Measurements from ENCODE around the gene EPHB1.

The EPHB1 gene

GRCh38 chr3:135077186-135077585, 282.1 kb downstream of the EPHB1 start:
- no peak overlapping the region for H4K8ac ChIP-seq (ENCODE audit: low read depth, low read length)
- no peak overlapping the region for H2BK15ac ChIP-seq (ENCODE audit: low read length)
- no peak overlapping the region for H3K4ac ChIP-seq (ENCODE audit: low read length)
- H3K9ac ChIP-seq (ENCODE audit: low read depth, low read length, poor library complexity): no peak overlapping the region
- H3K18ac ChIP-seq (ENCODE audit: low read length): no peak overlapping the region
- H3K23ac ChIP-seq (ENCODE audit: low read depth, low read length, poor library complexity): no peak overlapping the region
- H2BK5ac ChIP-seq (ENCODE audit: low read length): no peak overlapping the region
- H3K27me3 ChIP-seq (ENCODE audit: control insufficient read depth in 3 of 3, insufficient read depth in 3 of 3, low read depth in 1 of 3, low read length in 3 of 3): peaks cover 0 to 1% (median 0%) of the 10 kb centered on the region in 3 experiments
- no peaks in the 10 kb centered on the region for H3K36me3 ChIP-seq (replicated peaks in 1 of 2; ENCODE audit: control insufficient read depth in 2 of 2, insufficient read depth in 2 of 2, low read length in 2 of 2)
- no peaks in the 10 kb centered on the region for H3K4me1 ChIP-seq (ENCODE audit: control insufficient read depth in 2 of 2, insufficient read depth in 1 of 2, low read depth in 1 of 2, low read length in 2 of 2)
- DNase-seq (ENCODE audit: low spot score): no peak
- no peak overlapping the region for H2BK12ac ChIP-seq (ENCODE audit: low read length)
- peaks cover 0 to 4% of the 10 kb centered on the region in 2 donors for H3K9me3 ChIP-seq (replicated peaks in 1 of 2; ENCODE audit: control insufficient read depth in 2 of 2, insufficient read depth in 1 of 2, low read depth in 1 of 2, low read length in 2 of 2)
- no peak overlapping the region for H3K27ac ChIP-seq (replicated peaks; ENCODE audit: low read length)
- WGBS, 2 donors (ENCODE audit: extremely low coverage in 2 of 2, insufficient read length in 2 of 2, insufficient replicate concordance in 1 of 2): no CpG with 5 or more reads among the region's 3 CpGs
- H4K91ac ChIP-seq (ENCODE audit: low read depth, low read length, poor library complexity): no peak overlapping the region
- H3K4me3 ChIP-seq (ENCODE audit: low read length in 2 of 2): no peak overlapping the region
- H2BK120ac ChIP-seq (ENCODE audit: low read depth, low read length): no peak overlapping the region
- no peak overlapping the region for H2AFZ ChIP-seq (ENCODE audit: low read length)
- peak overlapping the region; percentile 44 for H2AK5ac ChIP-seq (ENCODE audit: low read depth, low read length)
- H3K14ac ChIP-seq (ENCODE audit: low read length): no peak overlapping the region
- no peak overlapping the region for H3K4me2 ChIP-seq (ENCODE audit: insufficient read depth, low read length, poor library complexity, severe bottlenecking)
- H3K79me1 ChIP-seq (ENCODE audit: low read depth, low read length): no peaks in the 10 kb centered on the region

- H3K23ac ChIP-seq (ENCODE audit: low read depth, low read length, poor library complexity): no peak overlapping the region
- H2BK5ac ChIP-seq (ENCODE audit: low read length): no peak overlapping the region
- H3K9ac ChIP-seq (ENCODE audit: low read depth, low read length, poor library complexity): no peak overlapping the region
- no peak overlapping the region for H4K8ac ChIP-seq (ENCODE audit: low read depth, low read length)
- WGBS, 2 donors (ENCODE audit: extremely low coverage in 2 of 2, insufficient read length in 2 of 2, insufficient replicate concordance in 1 of 2): no CpG with 5 or more reads among the region's 2 CpGs
- no peak for DNase-seq (ENCODE audit: low spot score)
- H3K14ac ChIP-seq (ENCODE audit: low read length): no peak overlapping the region
- no peak overlapping the region for H2AK5ac ChIP-seq (ENCODE audit: low read depth, low read length)
- H3K18ac ChIP-seq (ENCODE audit: low read length): peak overlapping the region; percentile 42
- H2AFZ ChIP-seq (ENCODE audit: low read length): no peak overlapping the region
- H3K79me1 ChIP-seq (ENCODE audit: low read depth, low read length): no peaks in the 10 kb centered on the region
- H3K4me2 ChIP-seq (ENCODE audit: insufficient read depth, low read length, poor library complexity, severe bottlenecking): no peak overlapping the region
- H3K27ac ChIP-seq (replicated peaks; ENCODE audit: low read length): no peak overlapping the region
- H2BK15ac ChIP-seq (ENCODE audit: low read length): no peak overlapping the region
- H4K91ac ChIP-seq (ENCODE audit: low read depth, low read length, poor library complexity): no peak overlapping the region
- no peak overlapping the region for H2BK120ac ChIP-seq (ENCODE audit: low read depth, low read length)
- H3K36me3 ChIP-seq (replicated peaks in 1 of 2; ENCODE audit: control insufficient read depth in 2 of 2, insufficient read depth in 2 of 2, low read length in 2 of 2): no peaks in the 10 kb centered on the region
- H3K27me3 ChIP-seq (ENCODE audit: control insufficient read depth in 3 of 3, insufficient read depth in 3 of 3, low read depth in 1 of 3, low read length in 3 of 3): peaks cover 0 to 1% (median 0%) of the 10 kb centered on the region in 3 experiments
- peaks cover 0 to 4% of the 10 kb centered on the region in 2 donors for H3K9me3 ChIP-seq (replicated peaks in 1 of 2; ENCODE audit: control insufficient read depth in 2 of 2, insufficient read depth in 1 of 2, low read depth in 1 of 2, low read length in 2 of 2)
- no peak overlapping the region for H2BK12ac ChIP-seq (ENCODE audit: low read length)
- no peaks in the 10 kb centered on the region for H3K4me1 ChIP-seq (ENCODE audit: control insufficient read depth in 2 of 2, insufficient read depth in 1 of 2, low read depth in 1 of 2, low read length in 2 of 2)
- no peak overlapping the region for H3K4me3 ChIP-seq (ENCODE audit: low read length in 2 of 2)
- H3K4ac ChIP-seq (ENCODE audit: low read length): no peak overlapping the region
Observed at GRCh38 chr3:135078283-135078682, 283.2 kb downstream of the EPHB1 start.

- H3K4me3 ChIP-seq (ENCODE audit: low read length in 2 of 2): no peak overlapping the region
- no peak overlapping the region for H4K8ac ChIP-seq (ENCODE audit: low read depth, low read length)
- no CpG with 5 or more reads among the region's 3 CpGs for WGBS, 2 donors (ENCODE audit: extremely low coverage in 2 of 2, insufficient read length in 2 of 2, insufficient replicate concordance in 1 of 2)
- H3K23ac ChIP-seq (ENCODE audit: low read depth, low read length, poor library complexity): no peak overlapping the region
- peaks cover 0 to 1% (median 0%) of the 10 kb centered on the region in 3 experiments for H3K27me3 ChIP-seq (ENCODE audit: control insufficient read depth in 3 of 3, insufficient read depth in 3 of 3, low read depth in 1 of 3, low read length in 3 of 3)
- H3K9ac ChIP-seq (ENCODE audit: low read depth, low read length, poor library complexity): no peak overlapping the region
- H2BK15ac ChIP-seq (ENCODE audit: low read length): no peak overlapping the region
- H4K91ac ChIP-seq (ENCODE audit: low read depth, low read length, poor library complexity): no peak overlapping the region
- no peak overlapping the region for H2BK12ac ChIP-seq (ENCODE audit: low read length)
- no peak overlapping the region for H3K4ac ChIP-seq (ENCODE audit: low read length)
- DNase-seq (ENCODE audit: low spot score): no peak
- H2BK5ac ChIP-seq (ENCODE audit: low read length): no peak overlapping the region
- H3K18ac ChIP-seq (ENCODE audit: low read length): no peak overlapping the region
- H3K9me3 ChIP-seq (replicated peaks in 1 of 2; ENCODE audit: control insufficient read depth in 2 of 2, insufficient read depth in 1 of 2, low read depth in 1 of 2, low read length in 2 of 2): peaks cover 0 to 4% of the 10 kb centered on the region in 2 donors
- no peak overlapping the region for H2BK120ac ChIP-seq (ENCODE audit: low read depth, low read length)
- H3K4me1 ChIP-seq (ENCODE audit: control insufficient read depth in 2 of 2, insufficient read depth in 1 of 2, low read depth in 1 of 2, low read length in 2 of 2): no peaks in the 10 kb centered on the region
- H3K14ac ChIP-seq (ENCODE audit: low read length): no peak overlapping the region
- H2AFZ ChIP-seq (ENCODE audit: low read length): no peak overlapping the region
- H3K27ac ChIP-seq (replicated peaks; ENCODE audit: low read length): no peak overlapping the region
- no peaks in the 10 kb centered on the region for H3K36me3 ChIP-seq (replicated peaks in 1 of 2; ENCODE audit: control insufficient read depth in 2 of 2, insufficient read depth in 2 of 2, low read length in 2 of 2)
- H3K4me2 ChIP-seq (ENCODE audit: insufficient read depth, low read length, poor library complexity, severe bottlenecking): no peak overlapping the region
- H2AK5ac ChIP-seq (ENCODE audit: low read depth, low read length): no peak overlapping the region
- H3K79me1 ChIP-seq (ENCODE audit: low read depth, low read length): no peaks in the 10 kb centered on the region
Observed at GRCh38 chr3:135079095-135079494, 284.0 kb downstream of the EPHB1 start.

- no peak overlapping the region for H3K27ac ChIP-seq (replicated peaks; ENCODE audit: low read length)
- H3K4me1 ChIP-seq (ENCODE audit: control insufficient read depth in 2 of 2, insufficient read depth in 1 of 2, low read depth in 1 of 2, low read length in 2 of 2): no peaks in the 10 kb centered on the region
- no peak overlapping the region for H2BK12ac ChIP-seq (ENCODE audit: low read length)
- no peak overlapping the region for H4K8ac ChIP-seq (ENCODE audit: low read depth, low read length)
- H3K14ac ChIP-seq (ENCODE audit: low read length): no peak overlapping the region
- H3K4me3 ChIP-seq (ENCODE audit: low read length in 2 of 2): no peak overlapping the region
- no peak overlapping the region for H3K9ac ChIP-seq (ENCODE audit: low read depth, low read length, poor library complexity)
- no peak overlapping the region for H2BK5ac ChIP-seq (ENCODE audit: low read length)
- no peak overlapping the region for H3K4ac ChIP-seq (ENCODE audit: low read length)
- H3K18ac ChIP-seq (ENCODE audit: low read length): no peak overlapping the region
- peaks cover 0 to 1% (median 0%) of the 10 kb centered on the region in 3 experiments for H3K27me3 ChIP-seq (ENCODE audit: control insufficient read depth in 3 of 3, insufficient read depth in 3 of 3, low read depth in 1 of 3, low read length in 3 of 3)
- no peak overlapping the region for H3K4me2 ChIP-seq (ENCODE audit: insufficient read depth, low read length, poor library complexity, severe bottlenecking)
- no peak overlapping the region for H2BK120ac ChIP-seq (ENCODE audit: low read depth, low read length)
- H3K36me3 ChIP-seq (replicated peaks in 1 of 2; ENCODE audit: control insufficient read depth in 2 of 2, insufficient read depth in 2 of 2, low read length in 2 of 2): no peaks in the 10 kb centered on the region
- no peak overlapping the region for H4K91ac ChIP-seq (ENCODE audit: low read depth, low read length, poor library complexity)
- H3K23ac ChIP-seq (ENCODE audit: low read depth, low read length, poor library complexity): no peak overlapping the region
- no peak overlapping the region for H2BK15ac ChIP-seq (ENCODE audit: low read length)
- no peaks in the 10 kb centered on the region for H3K9me3 ChIP-seq (replicated peaks in 1 of 2; ENCODE audit: control insufficient read depth in 2 of 2, insufficient read depth in 1 of 2, low read depth in 1 of 2, low read length in 2 of 2)
- no peak overlapping the region for H2AK5ac ChIP-seq (ENCODE audit: low read depth, low read length)
- no CpG with 5 or more reads among the region's 2 CpGs for WGBS, 2 donors (ENCODE audit: extremely low coverage in 2 of 2, insufficient read length in 2 of 2, insufficient replicate concordance in 1 of 2)
- H2AFZ ChIP-seq (ENCODE audit: low read length): no peak overlapping the region
- no peaks in the 10 kb centered on the region for H3K79me1 ChIP-seq (ENCODE audit: low read depth, low read length)
- DNase-seq (ENCODE audit: low spot score): no peak
Observed at GRCh38 chr3:135081451-135081850, 286.4 kb downstream of the EPHB1 start.
